IMR-90 (cell line): ENCODE results near the gene FOXN3. TPM values are rescaled to one million over a fixed set of nuclear protein-coding genes. Genes with fewer than 3 reads are reported as not detected.

Experiments used
- ATAC-seq: fragments of 200-7000 bp; cut with Tn5 transposase; 2 replicates; pipeline ENCODE4 v1.9.1; 2020; ENCODE audit warnings: low read depth, mild to moderate bottlenecking, moderate library complexity
- BruUV-seq: library from RNA; stranded (reverse); fragments of 400-500 nt; replicated peaks from 2 replicates; lab custom pipeline; 2021; lab: Mats Ljungman, UMichigan
- CTCF ChIA-PET: fragments of 300-600 bp; formaldehyde crosslinking; extraction: SDS; loops from one replicate; lab custom pipeline; 2021; ENCODE audit warnings: antibody characterized with exemption; lab: Yijun Ruan, JAX
- POLR2A ChIA-PET: fragments of 300-600 bp; sonication (Branson Sonifier 250); formaldehyde crosslinking; loops from one replicate; lab custom pipeline; 2022; ENCODE audit warnings: antibody characterized with exemption; ENCODE audit not compliant: unreplicated experiment; lab: Charles Lee
- DNase-seq: peaks from one replicate; pipeline ENCODE4 v3.0.0; 2013
- H2AFZ ChIP-seq: replicated peaks from 2 replicates; pipeline ENCODE3; 2013; ENCODE audit warnings: low read length, mild to moderate bottlenecking; ENCODE audit not compliant: poor library complexity
- H2AK5ac ChIP-seq: 2 replicates; pipeline ENCODE4 v1.6.1; 2013; ENCODE audit warnings: low read depth, low read length, inconsistent platforms
- H2AK9ac ChIP-seq: replicated peaks from 2 replicates; pipeline ENCODE3; 2013; ENCODE audit warnings: mild to moderate bottlenecking, low read depth, low read length, moderate library complexity; ENCODE audit not compliant: poor library complexity
- H2BK120ac ChIP-seq: 2 replicates; pipeline ENCODE4 v1.6.1; 2013; ENCODE audit warnings: low read depth, low read length, inconsistent platforms
- H2BK15ac ChIP-seq: 3 replicates; pipeline ENCODE4 v1.6.1; 2013; ENCODE audit warnings: low read depth, low read length, inconsistent platforms
- H2BK20ac ChIP-seq: 2 replicates; pipeline ENCODE4 v1.6.1; 2013; ENCODE audit warnings: low read depth, mild to moderate bottlenecking, inconsistent platforms, low read length, moderate library complexity
- H2BK5ac ChIP-seq: 2 replicates; pipeline ENCODE4 v1.6.1; 2013; ENCODE audit warnings: mild to moderate bottlenecking, low read depth, low read length, inconsistent platforms; ENCODE audit not compliant: poor library complexity, severe bottlenecking
- H3K14ac ChIP-seq: replicated peaks from 2 replicates; pipeline ENCODE4 v1.6.1; 2013; ENCODE audit warnings: low read depth, low read length, inconsistent platforms
- H3K18ac ChIP-seq: 2 replicates; pipeline ENCODE4 v1.6.1; 2013; ENCODE audit warnings: low read depth, low read length, control low read depth
- H3K23ac ChIP-seq: 2 replicates; pipeline ENCODE4 v1.6.1; 2013; ENCODE audit warnings: low read depth, low read length, inconsistent platforms
- H3K27ac ChIP-seq: 2 replicates; pipeline ENCODE4 v1.5.1; 2013; ENCODE audit warnings: mild to moderate bottlenecking, control low read depth, low read length; ENCODE audit not compliant: insufficient read depth
- H3K27me3 ChIP-seq: 2 replicates; pipeline ENCODE4 v1.6.1; 2013; ENCODE audit warnings: low read length; ENCODE audit not compliant: control insufficient read depth, insufficient read depth
- H3K36me3 ChIP-seq: 2 replicates; pipeline ENCODE4 v1.6.1; 2013; ENCODE audit warnings: low read length, mixed read lengths; ENCODE audit not compliant: control insufficient read depth, insufficient read depth
- H3K4ac ChIP-seq: 2 replicates; pipeline ENCODE4 v1.6.1; 2013; ENCODE audit warnings: low read depth, low read length, inconsistent platforms
- H3K4me1 ChIP-seq: 2 replicates; pipeline ENCODE4 v1.6.1; 2013; ENCODE audit warnings: low read length, mixed read lengths; ENCODE audit not compliant: control insufficient read depth, insufficient read depth
- H3K4me2 ChIP-seq: 2 replicates; pipeline ENCODE4 v1.6.1; 2013; ENCODE audit warnings: low read depth, mild to moderate bottlenecking, control low read depth, low read length, moderate library complexity
- H3K4me3 ChIP-seq: 2 replicates; pipeline ENCODE4 v1.5.1; 2013; ENCODE audit warnings: low read depth, mild to moderate bottlenecking, control low read depth, low read length, moderate library complexity; ENCODE audit not compliant: insufficient read depth
- H3K56ac ChIP-seq: 2 replicates; pipeline ENCODE4 v1.6.1; 2013; ENCODE audit warnings: low read length, inconsistent platforms; ENCODE audit not compliant: insufficient read depth; ENCODE audit errors: extremely low read depth
- H3K79me1 ChIP-seq, 2 experiments: 2 replicates each; pipeline ENCODE4 v1.6.1; 2013; ENCODE audit warnings: low read length in 2 of 2, inconsistent platforms in 1 of 2, low read depth in 1 of 2
- H3K9ac ChIP-seq: 2 replicates; pipeline ENCODE4 v1.6.1; 2013; ENCODE audit warnings: low read depth, low read length, control low read depth
- H3K9me1 ChIP-seq: 2 replicates; pipeline ENCODE4 v1.6.1; 2013; ENCODE audit warnings: low read length, inconsistent platforms; ENCODE audit not compliant: insufficient read depth
- H3K9me3 ChIP-seq: 2 replicates; pipeline ENCODE4 v1.6.1; 2013; ENCODE audit warnings: low read length; ENCODE audit not compliant: control insufficient read depth, insufficient read depth
- H4K20me1 ChIP-seq: 2 replicates; pipeline ENCODE4 v1.6.1; 2013; ENCODE audit warnings: low read length, inconsistent platforms; ENCODE audit not compliant: insufficient read depth
- H4K5ac ChIP-seq: 2 replicates; pipeline ENCODE4 v1.6.1; 2013; ENCODE audit warnings: mild to moderate bottlenecking, low read depth, low read length, control low read depth
- H4K8ac ChIP-seq, 2 experiments: 2 replicates each; pipeline ENCODE4 v1.6.1; 2013; ENCODE audit warnings: low read depth in 2 of 2, low read length in 2 of 2, control low read depth in 1 of 2, inconsistent platforms in 1 of 2
- H4K91ac ChIP-seq: 2 replicates; pipeline ENCODE4 v1.6.1; 2013; ENCODE audit warnings: low read depth, low read length, inconsistent platforms; ENCODE audit not compliant: insufficient read depth
- FOS ChIP-seq: fragments of 150-350 bp; IDR thresholded peaks from 2 replicates; pipeline ENCODE4 v1.6.1; 2016; ENCODE audit warnings: low read depth, low read length
- MAFK ChIP-seq: IDR thresholded peaks from 2 replicates; pipeline ENCODE4 v1.6.1; 2012; ENCODE audit warnings: low read depth, low read length, improper control_type of control experiment
- MXI1 ChIP-seq: IDR thresholded peaks from 2 replicates; pipeline ENCODE4 v1.6.1; 2012; ENCODE audit warnings: low read depth, mild to moderate bottlenecking, low read length, moderate library complexity, borderline replicate concordance
- POLR2A ChIP-seq: IDR thresholded peaks from 2 replicates; pipeline ENCODE4 v1.6.1; 2012; ENCODE audit warnings: mild to moderate bottlenecking, low read depth, low read length
- USF2 ChIP-seq: fragments of 150-350 bp; IDR thresholded peaks from 2 replicates; pipeline ENCODE4 v1.6.1; 2017; ENCODE audit warnings: mild to moderate bottlenecking, antibody characterized with exemption, low read length, low read depth
- WGBS, 2 experiments: methylation state at CpG; one replicate each; pipeline versions ENCODE4 v1.1.5 to v1.1.7; 2013; ENCODE audit warnings: missing lambda C conversion rate in 2 of 2; ENCODE audit not compliant: insufficient read length in 1 of 2; ENCODE audit errors: extremely low coverage in 2 of 2; 5-methylcytosine and 5-hydroxymethylcytosine counted together
- dilution Hi-C: fragments of 300-500 bp; cut with HindIII; formaldehyde crosslinking; loops from one replicate; pipeline ENCODE4 v1.14.3; 2018; ENCODE audit warnings: low sequenced_read_pairs; ENCODE audit not compliant: unreplicated experiment
- in situ Hi-C: fragments of 300-500 bp; cut with MboI; formaldehyde crosslinking; loops from 3 replicates; pipeline ENCODE4 v1.14.3; 2019; ENCODE audit warnings: low sequenced_read_pairs, inconsistent platforms, mixed read lengths
- intact Hi-C: fragments of 100-400 bp; cut with micrococcal nuclease; formaldehyde crosslinking; loops from 2 replicates; pipeline ENCODE4 v1.10.0; 2022
- polyA plus RNA-seq, 3 experiments: library from polyadenylated mRNA; depleted of rRNA; stranded (reverse); fragments of >200 nt; gene quantifications; 2 replicates each; pipeline ENCODE4 v1.2.3, GENCODE V29; 2012; ENCODE audit warnings: low replicate concordance in 1 of 3
- total RNA-seq: library from RNA; depleted of rRNA; stranded (reverse); fragments of >200 nt; gene quantifications from 2 replicates; pipeline ENCODE4 v1.2.3, GENCODE V29; 2012

Gene FOXN3
- total and polyA plus RNA-seq, 2 of the 4 experiments (the other 2 are of a cell fraction) = 22.6 to 33.7 TPM

DNA sequence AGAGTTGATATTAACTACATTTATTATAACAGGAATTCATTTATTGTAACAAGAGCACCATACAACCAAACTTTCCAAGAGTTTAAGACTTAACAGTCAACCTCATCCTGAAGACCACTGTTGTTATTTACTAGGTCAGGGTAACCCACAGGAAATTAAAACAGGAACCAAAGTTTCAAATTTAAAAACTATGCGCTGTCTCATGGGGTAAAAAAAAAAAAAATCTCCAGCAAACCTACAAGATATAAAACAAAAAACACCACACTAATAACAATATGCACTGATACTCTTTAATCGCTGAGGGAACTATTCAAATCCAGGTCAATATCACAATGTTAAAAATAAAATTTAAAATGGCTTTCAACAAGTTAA is 44.5 kb downstream of the FOXN3 start:
- TF ChIP-seq POLR2A = no peak
- TF ChIP-seq USF2 = no peak
- TF ChIP-seq FOS = no peak
- TF ChIP-seq MXI1 = no peak
- no peak for TF ChIP-seq MAFK
- Histone ChIP-seq H4K20me1 (peaks cover 38% of the 10 kb centered on the region), H4K8ac (no peak overlapping the region), H3K36me3 (no peaks in the 10 kb centered on the region), H3K4me3 (no peak overlapping the region), H4K91ac (no peak overlapping the region), H2BK20ac (no peak overlapping the region), H3K18ac (no peak overlapping the region), H3K4me1 (peaks cover 25% of the 10 kb centered on the region), H2BK120ac (peak overlapping the region; percentile 44; the same call in 1 of the 2 replicates), H3K4ac (0 out of 2 replicates have a peak overlapping the region, but pooled peaks have one; percentile 30), H3K27me3 (no peaks in the 10 kb centered on the region), H4K5ac (no peak overlapping the region), H3K79me1 (peaks cover 36 to 77% of the 10 kb centered on the region in 2 experiments), H2AFZ (no peak overlapping the region), H3K56ac (no peak overlapping the region), H3K27ac (no peak overlapping the region), H3K9me3 (no peaks in the 10 kb centered on the region), H2BK5ac (peak overlapping the region; percentile 47), H3K23ac (no peak overlapping the region), H2BK15ac (no peak overlapping the region), H3K14ac (no peak overlapping the region), H2AK9ac (no peak overlapping the region), H3K9ac (no peak overlapping the region), H2AK5ac (no peak overlapping the region), H3K4me2 (peak overlapping the region; percentile 11; the same call in 1 of the 2 replicates), H3K9me1 (peaks cover 19% of the 10 kb centered on the region)
- ATAC-seq (no peak), DNase-seq (no peak)
- WGBS, 2 experiments = no CpG with 5 or more reads among the region's 2 CpGs
- no TSS peak for BruUV-seq
- intact Hi-C loops (no loop called here), dilution Hi-C loops (no loop called here), in situ Hi-C loops (no loop called here)
- ChIA-PET CTCF (no interaction called here), POLR2A (no interaction called here)
